Liver (tissue), 3 donors: Measurements from ENCODE around the gene MAPK1IP1L.

Experiments
- FOXA1 ChIP-seq: IDR thresholded peaks from 2 replicates; pipeline ENCODE4 v1.6.1; 2016; ENCODE audit warnings: antibody characterized with exemption
- GABPA ChIP-seq, 2 donors: IDR thresholded peaks in 1 of 2; conservative IDR thresholded peaks in 1 of 2; 2 replicates each; pipeline ENCODE4 v1.6.1; 2016; ENCODE audit warnings: antibody characterized with exemption in 2 of 2, mild to moderate bottlenecking in 1 of 2, moderate library complexity in 1 of 2
- RAD21 ChIP-seq, 2 donors: IDR thresholded peaks; 2 replicates each; pipeline ENCODE4 v1.6.1; 2016; ENCODE audit warnings: antibody characterized with exemption in 2 of 2, mild to moderate bottlenecking in 2 of 2
- TAF1 ChIP-seq: conservative IDR thresholded peaks from 2 replicates; pipeline ENCODE4 v1.6.1; 2016; ENCODE audit warnings: antibody characterized with exemption, mild to moderate bottlenecking
- TF ChIP-seq, protein P1 (sequence below): fragments of 150-350 bp; IDR thresholded peaks from 2 replicates; pipeline ENCODE4 v1.5.1; 2017; ENCODE audit warnings: improper control_type of control experiment, low read depth, low read length; ENCODE audit not compliant: missing input control
- donor health status: healthy.
- donor health status: healthy.

DNA sequence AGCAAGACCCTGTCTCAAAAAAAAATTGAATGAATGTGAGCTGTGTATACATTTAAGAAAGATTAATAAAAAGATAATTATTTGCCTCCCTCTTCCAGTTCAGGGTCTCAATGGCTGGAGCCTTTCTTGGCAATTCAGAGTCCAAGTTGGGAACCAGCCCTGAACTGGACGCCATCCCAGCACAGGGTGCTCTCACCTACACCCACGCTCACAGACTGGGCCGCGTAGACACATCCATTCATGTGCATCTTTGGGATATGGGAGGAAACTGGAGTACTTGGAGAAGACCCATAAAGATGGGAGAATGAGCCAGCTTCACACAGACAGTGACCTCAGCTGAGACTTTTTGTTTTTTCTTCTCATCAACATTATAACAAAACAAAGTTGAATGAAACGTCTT lies 6.5 kb downstream of the MAPK1IP1L start:
- TF ChIP-seq, protein P1, sequence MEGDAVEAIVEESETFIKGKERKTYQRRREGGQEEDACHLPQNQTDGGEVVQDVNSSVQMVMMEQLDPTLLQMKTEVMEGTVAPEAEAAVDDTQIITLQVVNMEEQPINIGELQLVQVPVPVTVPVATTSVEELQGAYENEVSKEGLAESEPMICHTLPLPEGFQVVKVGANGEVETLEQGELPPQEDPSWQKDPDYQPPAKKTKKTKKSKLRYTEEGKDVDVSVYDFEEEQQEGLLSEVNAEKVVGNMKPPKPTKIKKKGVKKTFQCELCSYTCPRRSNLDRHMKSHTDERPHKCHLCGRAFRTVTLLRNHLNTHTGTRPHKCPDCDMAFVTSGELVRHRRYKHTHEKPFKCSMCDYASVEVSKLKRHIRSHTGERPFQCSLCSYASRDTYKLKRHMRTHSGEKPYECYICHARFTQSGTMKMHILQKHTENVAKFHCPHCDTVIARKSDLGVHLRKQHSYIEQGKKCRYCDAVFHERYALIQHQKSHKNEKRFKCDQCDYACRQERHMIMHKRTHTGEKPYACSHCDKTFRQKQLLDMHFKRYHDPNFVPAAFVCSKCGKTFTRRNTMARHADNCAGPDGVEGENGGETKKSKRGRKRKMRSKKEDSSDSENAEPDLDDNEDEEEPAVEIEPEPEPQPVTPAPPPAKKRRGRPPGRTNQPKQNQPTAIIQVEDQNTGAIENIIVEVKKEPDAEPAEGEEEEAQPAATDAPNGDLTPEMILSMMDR = no peak
- no peak for TF ChIP-seq TAF1
- TF ChIP-seq RAD21 (IDR thresholded peaks at IDR 0.05) = no peak
- no peak for TF ChIP-seq FOXA1
- no peak for TF ChIP-seq GABPA (IDR thresholded peaks at IDR 0.05 in 1 of 2, conservative IDR thresholded peaks at IDR 0.05 in 1 of 2)
